Measurements from ENCODE around the gene XRCC4. TPM values are rescaled to one million over a fixed set of nuclear protein-coding genes. Genes with fewer than 3 reads are reported as not detected.

The XRCC4 gene
- total RNA-seq, 1 donor from 2014 or later: 45.6 TPM

- Mint-ChIP-seq H3K9me3 (peaks cover 2% of the 10 kb centered on the region), H3K4me3 (no peak overlapping the region), H3K4me1 (peaks cover 42% of the 10 kb centered on the region), H3K27ac (no peak overlapping the region), H3K27me3 (ENCODE audit: insufficient read depth, low read depth) (peaks cover 3% of the 10 kb centered on the region), H3K36me3 (no peaks in the 10 kb centered on the region)
- Histone ChIP-seq H3F3A (ENCODE audit: low read depth) (no peaks in the 10 kb centered on the region), H4K20me1 (ENCODE audit: low read depth) (no peaks in the 10 kb centered on the region), H3K9me3 (ENCODE audit: low read depth) (no peaks in the 10 kb centered on the region), H3K36me3 (no peaks in the 10 kb centered on the region), H3K4me3 (no peak overlapping the region), H3K4me2 (no peak overlapping the region), H3K9ac (no peak overlapping the region), H2AFZ (replicated peaks) (no peak overlapping the region), H3K27ac (no peak overlapping the region), H3K79me2 (ENCODE audit: low read depth) (no peaks in the 10 kb centered on the region), H3K27me3 (no peaks in the 10 kb centered on the region), H3K4me1 (peaks cover 33% of the 10 kb centered on the region)
- DNase-seq (ENCODE audit: low spot score): no peak
- TF ChIP-seq EZH2 (IDR thresholded peaks at IDR 0.05): no peak
- no peak for TF ChIP-seq CTCF (IDR thresholded peaks at IDR 0.05)
- no peak for TF ChIP-seq EZH2phosphoT487 (IDR thresholded peaks at IDR 0.05)
Measured at GRCh38 chr5:83034036-83034435, 43.3 kb upstream of the XRCC4 start.

GRCh38 chr5:83034528-83035207 is 42.7 kb upstream of the XRCC4 start:
- Histone ChIP-seq H3K79me2 (ENCODE audit: low read depth) (no peaks in the 10 kb centered on the region), H3K4me2 (no peak overlapping the region), H3K9me3 (ENCODE audit: low read depth) (no peaks in the 10 kb centered on the region), H3K36me3 (no peaks in the 10 kb centered on the region), H3F3A (ENCODE audit: low read depth) (no peaks in the 10 kb centered on the region), H3K9ac (no peak overlapping the region), H3K27me3 (no peaks in the 10 kb centered on the region), H2AFZ (replicated peaks) (no peak overlapping the region), H3K4me1 (peaks cover 33% of the 10 kb centered on the region), H4K20me1 (ENCODE audit: low read depth) (no peaks in the 10 kb centered on the region), H3K4me3 (no peak overlapping the region), H3K27ac (no peak overlapping the region)
- peaks cover 2% of the 10 kb centered on the region for H3K9me3 Mint-ChIP-seq
- no peak for DNase-seq (ENCODE audit: low spot score)
- peaks cover 3% of the 10 kb centered on the region for H3K27me3 Mint-ChIP-seq (ENCODE audit: insufficient read depth, low read depth)
- H3K27ac Mint-ChIP-seq: no peak overlapping the region
- no peak overlapping the region for H3K4me3 Mint-ChIP-seq
- no peak for TF ChIP-seq CTCF (IDR thresholded peaks at IDR 0.05)
- TF ChIP-seq EZH2phosphoT487 (IDR thresholded peaks at IDR 0.05): no peak
- H3K36me3 Mint-ChIP-seq: no peaks in the 10 kb centered on the region
- peaks cover 42% of the 10 kb centered on the region for H3K4me1 Mint-ChIP-seq

GRCh38 chr5:83035373-83036100 is 41.8 kb upstream of the XRCC4 start:
- H2AFZ ChIP-seq (replicated peaks): peak overlapping the region; percentile 76
- peaks cover 2% of the 10 kb centered on the region for H3K9me3 Mint-ChIP-seq
- peak overlapping the region; percentile 66 for H3K27ac ChIP-seq
- H3K4me1 ChIP-seq: peaks cover 33% of the 10 kb centered on the region
- no peaks in the 10 kb centered on the region for H3K79me2 ChIP-seq (ENCODE audit: low read depth)
- no peak for DNase-seq (ENCODE audit: low spot score)
- H3K36me3 Mint-ChIP-seq: no peaks in the 10 kb centered on the region
- no peaks in the 10 kb centered on the region for H3K9me3 ChIP-seq (ENCODE audit: low read depth)
- no peaks in the 10 kb centered on the region for H3K27me3 ChIP-seq
- peak overlapping the region; percentile 81 for H3K27ac Mint-ChIP-seq
- H3K4me3 ChIP-seq: no peak overlapping the region
- peaks cover 42% of the 10 kb centered on the region for H3K4me1 Mint-ChIP-seq
- peaks cover 3% of the 10 kb centered on the region for H3K27me3 Mint-ChIP-seq (ENCODE audit: insufficient read depth, low read depth)
- no peaks in the 10 kb centered on the region for H3F3A ChIP-seq (ENCODE audit: low read depth)
- peak overlapping the region; percentile 15 for H3K4me2 ChIP-seq
- no peaks in the 10 kb centered on the region for H4K20me1 ChIP-seq (ENCODE audit: low read depth)
- no peak overlapping the region for H3K9ac ChIP-seq
- no peaks in the 10 kb centered on the region for H3K36me3 ChIP-seq
- TF ChIP-seq CTCF (IDR thresholded peaks at IDR 0.05) (no peak), EZH2phosphoT487 (IDR thresholded peaks at IDR 0.05) (no peak), EZH2 (IDR thresholded peaks at IDR 0.05) (no peak)
- no peak overlapping the region for H3K4me3 Mint-ChIP-seq

Data from neural progenitor cell (in vitro differentiated cells).